Testis (tissue), 2 donors: ENCODE data around the gene DAG1.

Source experiments
- CTCF ChIP-seq, 3 experiments: fragments of 450-650 bp in 2 of 3; fragments of 200-600 bp in 1 of 3; sonication (generic) in 1 of 3; IDR thresholded peaks; one replicate each; pipeline ENCODE4 v1.5.1; 2016 to 2019; ENCODE audit warnings: antibody characterized with exemption in 3 of 3, mild to moderate bottlenecking in 2 of 3, moderate library complexity in 1 of 3
- POLR2A ChIP-seq: fragments of 450-650 bp; IDR thresholded peaks from one replicate; pipeline ENCODE4 v1.6.1; 2017; ENCODE audit warnings: antibody characterized with exemption, mild to moderate bottlenecking, moderate library complexity

GRCh38 chr3:49469936-49470713, at the start of gene DAG1:
- TF ChIP-seq CTCF (IDR thresholded peaks at IDR 0.05) (no peak), POLR2A (peak; percentile 30)
